HCT116 (cell line): ENCODE data around the gene TPM2.

Experiments used
- CEBPB ChIP-seq: IDR thresholded peaks from 2 replicates; pipeline ENCODE4 v1.6.1; 2012; ENCODE audit warnings: low read depth
- POLR2A ChIP-seq: IDR thresholded peaks from 2 replicates; pipeline ENCODE4 v1.7.0; 2011; ENCODE audit warnings: borderline replicate concordance; ENCODE audit not compliant: insufficient read depth, insufficient read length; ENCODE audit errors: extremely low read depth
- POLR2AphosphoS5 ChIP-seq: IDR thresholded peaks from 2 replicates; pipeline ENCODE4 v1.6.1; 2011; ENCODE audit warnings: mild to moderate bottlenecking, low read depth, low read length, moderate library complexity
- SIN3A ChIP-seq: IDR thresholded peaks from 2 replicates; pipeline ENCODE4 v1.6.1; 2012; ENCODE audit warnings: low read depth
- SRF ChIP-seq: IDR thresholded peaks from 2 replicates; pipeline ENCODE4 v1.6.1; 2012; ENCODE audit warnings: low read depth
- TF ChIP-seq, protein P1 (sequence below), 3 experiments: fragments of 200-600 bp in 1 of 3; sonication (generic) in 1 of 3; IDR thresholded peaks in 2 of 3; conservative IDR thresholded peaks in 1 of 3; 2 replicates each; pipeline ENCODE4 v1.5.1; 2012 to 2017; ENCODE audit warnings: low read depth in 2 of 3, low read length in 2 of 3, antibody characterized with exemption in 1 of 3, borderline replicate concordance in 1 of 3, control low read depth in 1 of 3, mild to moderate bottlenecking in 1 of 3, mixed read lengths in 1 of 3, mixed run types in 1 of 3, moderate library complexity in 1 of 3; ENCODE audit not compliant: insufficient read depth in 1 of 3
- TF ChIP-seq, protein P2 (sequence below): IDR thresholded peaks from 2 replicates; pipeline ENCODE4 v1.6.1; 2011; ENCODE audit warnings: mild to moderate bottlenecking, low read length, moderate library complexity; ENCODE audit not compliant: insufficient replicate concordance; ENCODE audit errors: extremely low read depth
- TF ChIP-seq, protein P3 (sequence below): IDR thresholded peaks from 2 replicates; pipeline ENCODE4 v1.6.1; 2012

DNA sequence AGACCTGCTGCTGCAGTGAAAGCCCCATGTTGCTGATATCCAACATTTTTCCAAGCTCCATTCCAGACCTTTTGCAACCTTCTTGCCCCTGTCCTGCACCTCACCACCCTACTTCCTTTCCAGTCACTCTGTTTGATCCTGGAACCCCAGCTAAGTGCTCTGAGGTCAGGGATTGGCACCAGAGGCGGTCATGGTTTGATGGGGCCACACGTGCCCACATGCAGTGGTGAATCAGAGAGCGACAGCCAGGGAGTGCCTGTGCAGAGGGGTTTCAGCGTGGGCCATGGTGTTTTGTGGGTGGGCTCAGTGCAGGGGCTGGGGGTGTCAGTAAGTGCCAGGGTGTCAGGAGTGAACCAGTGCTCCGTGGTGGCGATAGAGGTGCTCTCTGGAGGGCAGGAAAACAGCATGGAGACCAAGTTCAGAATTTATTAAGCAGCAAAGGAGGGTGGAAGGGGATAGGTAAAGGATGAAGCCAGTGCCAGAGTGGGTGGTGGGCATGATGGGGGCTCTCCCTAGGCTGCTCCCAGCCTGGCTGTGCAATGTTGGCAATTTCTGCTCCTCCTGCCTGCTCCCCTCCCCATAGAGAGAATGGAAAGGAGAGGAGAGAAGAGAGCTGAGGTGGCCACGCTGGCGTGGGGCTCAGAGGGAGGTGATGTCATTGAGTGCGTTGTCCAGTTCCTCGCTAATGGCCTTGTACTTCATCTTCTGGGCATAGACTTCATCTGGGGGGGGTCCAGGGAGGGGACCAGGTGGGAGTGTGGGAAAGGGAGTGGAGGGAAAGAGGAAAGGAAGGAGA is 7.0 kb downstream of the TPM2 start:
- TF ChIP-seq, protein P1, sequence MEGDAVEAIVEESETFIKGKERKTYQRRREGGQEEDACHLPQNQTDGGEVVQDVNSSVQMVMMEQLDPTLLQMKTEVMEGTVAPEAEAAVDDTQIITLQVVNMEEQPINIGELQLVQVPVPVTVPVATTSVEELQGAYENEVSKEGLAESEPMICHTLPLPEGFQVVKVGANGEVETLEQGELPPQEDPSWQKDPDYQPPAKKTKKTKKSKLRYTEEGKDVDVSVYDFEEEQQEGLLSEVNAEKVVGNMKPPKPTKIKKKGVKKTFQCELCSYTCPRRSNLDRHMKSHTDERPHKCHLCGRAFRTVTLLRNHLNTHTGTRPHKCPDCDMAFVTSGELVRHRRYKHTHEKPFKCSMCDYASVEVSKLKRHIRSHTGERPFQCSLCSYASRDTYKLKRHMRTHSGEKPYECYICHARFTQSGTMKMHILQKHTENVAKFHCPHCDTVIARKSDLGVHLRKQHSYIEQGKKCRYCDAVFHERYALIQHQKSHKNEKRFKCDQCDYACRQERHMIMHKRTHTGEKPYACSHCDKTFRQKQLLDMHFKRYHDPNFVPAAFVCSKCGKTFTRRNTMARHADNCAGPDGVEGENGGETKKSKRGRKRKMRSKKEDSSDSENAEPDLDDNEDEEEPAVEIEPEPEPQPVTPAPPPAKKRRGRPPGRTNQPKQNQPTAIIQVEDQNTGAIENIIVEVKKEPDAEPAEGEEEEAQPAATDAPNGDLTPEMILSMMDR (IDR thresholded peaks at IDR 0.05 in 2 of 3, conservative IDR thresholded peaks at IDR 0.05 in 1 of 3; ENCODE audit: borderline replicate concordance in 1 of 3, insufficient read depth in 1 of 3, low read depth in 2 of 3, low read length in 2 of 3): no peak
- TF ChIP-seq CEBPB (no peak), POLR2A (no peak), SRF (no peak), SIN3A (no peak), POLR2AphosphoS5 (no peak)
- TF ChIP-seq, protein P2, sequence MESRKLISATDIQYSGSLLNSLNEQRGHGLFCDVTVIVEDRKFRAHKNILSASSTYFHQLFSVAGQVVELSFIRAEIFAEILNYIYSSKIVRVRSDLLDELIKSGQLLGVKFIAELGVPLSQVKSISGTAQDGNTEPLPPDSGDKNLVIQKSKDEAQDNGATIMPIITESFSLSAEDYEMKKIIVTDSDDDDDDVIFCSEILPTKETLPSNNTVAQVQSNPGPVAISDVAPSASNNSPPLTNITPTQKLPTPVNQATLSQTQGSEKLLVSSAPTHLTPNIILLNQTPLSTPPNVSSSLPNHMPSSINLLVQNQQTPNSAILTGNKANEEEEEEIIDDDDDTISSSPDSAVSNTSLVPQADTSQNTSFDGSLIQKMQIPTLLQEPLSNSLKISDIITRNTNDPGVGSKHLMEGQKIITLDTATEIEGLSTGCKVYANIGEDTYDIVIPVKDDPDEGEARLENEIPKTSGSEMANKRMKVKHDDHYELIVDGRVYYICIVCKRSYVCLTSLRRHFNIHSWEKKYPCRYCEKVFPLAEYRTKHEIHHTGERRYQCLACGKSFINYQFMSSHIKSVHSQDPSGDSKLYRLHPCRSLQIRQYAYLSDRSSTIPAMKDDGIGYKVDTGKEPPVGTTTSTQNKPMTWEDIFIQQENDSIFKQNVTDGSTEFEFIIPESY: no peak
- TF ChIP-seq, protein P3, sequence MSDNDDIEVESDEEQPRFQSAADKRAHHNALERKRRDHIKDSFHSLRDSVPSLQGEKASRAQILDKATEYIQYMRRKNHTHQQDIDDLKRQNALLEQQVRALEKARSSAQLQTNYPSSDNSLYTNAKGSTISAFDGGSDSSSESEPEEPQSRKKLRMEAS: no peak
